GM21381 (cell line): Measurements from ENCODE around the gene ITGA11.

Source experiments
- ATAC-seq: cut with Tn5 transposase; IDR thresholded peaks from one replicate; pipeline ENCODE4 v1.9.1; 2021; ENCODE audit warnings: mild to moderate bottlenecking, moderate library complexity; ENCODE audit not compliant: unreplicated experiment

Gene ITGA11

DNA sequence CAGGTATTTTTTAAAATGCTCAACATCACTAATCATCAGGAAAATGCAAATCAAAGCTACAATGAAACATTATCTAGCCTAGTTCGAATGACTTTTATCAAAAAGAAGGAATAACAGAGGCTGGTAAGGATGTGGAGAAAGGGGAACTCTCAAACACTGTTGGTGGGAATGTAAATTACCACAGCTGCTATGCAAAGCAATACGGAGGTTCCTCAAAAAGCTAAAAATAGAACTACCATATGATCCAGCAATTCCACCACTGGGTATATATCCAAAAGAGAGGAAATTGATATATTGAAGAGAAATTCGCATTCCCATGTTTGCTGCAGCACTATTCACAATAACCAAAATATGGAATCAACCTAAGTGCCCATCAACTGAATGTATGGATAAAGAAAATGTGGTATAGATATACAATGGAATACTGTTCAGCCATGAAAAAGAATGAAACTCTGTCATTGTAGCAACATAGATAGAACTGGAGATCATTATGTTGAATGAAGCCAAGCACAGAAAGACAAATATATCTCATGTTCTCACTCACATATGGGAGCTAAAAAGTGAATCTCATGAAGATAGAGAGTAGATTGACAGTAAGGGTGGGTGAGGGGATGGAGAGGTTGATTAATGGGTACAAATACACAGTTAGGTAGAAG is 182.8 kb downstream of the ITGA11 start:
- no peak for ATAC-seq
